GM10847 (cell line): ENCODE data around the gene TRUB2.

ENCODE experiments used
- POLR2A ChIP-seq: IDR thresholded peaks from 2 replicates; pipeline ENCODE4 v1.6.1; 2011; ENCODE audit not compliant: insufficient read length; ENCODE audit errors: extremely low read depth

Gene TRUB2

DNA sequence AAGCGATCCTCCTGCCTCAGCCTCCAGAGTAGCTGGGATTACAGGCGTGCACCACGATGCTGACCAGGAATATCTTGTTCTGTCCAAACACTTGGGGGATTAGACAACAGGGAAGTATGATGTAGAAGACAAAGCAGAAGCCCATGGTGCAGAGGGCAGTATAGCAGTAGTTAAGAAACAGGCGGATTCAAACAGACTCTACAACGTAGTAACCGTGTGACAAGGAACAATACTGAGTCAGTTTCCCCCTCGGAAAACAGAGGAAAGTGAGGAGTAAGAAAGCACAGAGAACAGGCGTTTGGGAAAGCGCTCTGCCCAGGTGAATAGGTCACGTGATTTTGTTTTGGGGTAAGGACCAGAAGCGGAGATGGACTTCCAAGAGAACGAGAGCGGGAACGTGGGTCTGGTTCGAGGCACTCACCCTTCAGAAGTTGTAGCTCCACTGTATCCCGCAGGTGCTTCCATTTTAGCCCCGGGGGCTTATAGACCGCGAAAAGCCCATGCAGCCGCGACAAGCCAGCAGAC lies 306 bp downstream of the TRUB2 start:
- peak; percentile 55 for TF ChIP-seq POLR2A

- no peak for TF ChIP-seq POLR2A
Measured at GRCh38 chr9:128321343-128321742, 904 bp downstream of the TRUB2 start.

DNA sequence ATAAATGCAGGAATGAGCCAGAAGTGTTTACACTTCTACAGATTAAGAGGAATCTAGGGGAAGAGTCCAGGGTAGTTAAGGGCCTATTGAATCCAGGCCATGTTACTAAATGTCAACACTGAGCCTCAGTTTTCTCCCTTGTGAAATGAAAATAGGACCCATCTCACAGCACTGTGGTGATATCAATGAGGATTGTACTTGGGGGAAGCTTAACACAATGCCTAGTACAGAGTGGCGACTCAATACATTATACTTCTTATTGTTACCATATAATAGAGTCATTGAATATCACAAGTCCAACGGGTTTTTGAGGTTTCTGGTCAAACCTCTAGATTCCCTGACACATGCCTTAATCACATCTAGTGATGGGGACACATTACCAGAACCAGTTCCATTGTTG lies 4.6 kb downstream of the TRUB2 start:
- TF ChIP-seq POLR2A: no peak

DNA sequence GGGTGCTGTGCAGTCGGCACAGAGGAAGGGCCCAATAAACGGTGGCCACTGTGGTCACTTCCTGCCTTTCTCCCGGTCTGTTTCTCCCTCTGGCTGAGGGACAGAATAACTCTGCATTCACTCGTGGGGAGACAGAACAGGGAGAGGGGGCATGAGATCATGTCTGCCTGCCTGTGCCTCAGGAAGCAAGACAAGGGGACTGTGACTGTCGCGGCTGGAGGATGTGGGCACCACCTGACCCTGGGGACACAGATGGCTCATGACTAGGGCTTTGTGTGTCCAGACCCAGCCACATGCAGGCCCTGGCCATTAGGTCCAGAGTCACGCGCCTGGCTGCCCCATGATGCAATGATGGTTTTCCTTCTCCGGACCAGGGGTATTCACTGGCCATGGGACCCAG lies 5.8 kb downstream of the TRUB2 start:
- no peak for TF ChIP-seq POLR2A

- TF ChIP-seq POLR2A: no peak
Measured at GRCh38 chr9:128314697-128315096, 7.5 kb downstream of the TRUB2 start.

GRCh38 chr9:128310461-128310860 lies 11.8 kb downstream of the TRUB2 start:
- no peak for TF ChIP-seq POLR2A

DNA sequence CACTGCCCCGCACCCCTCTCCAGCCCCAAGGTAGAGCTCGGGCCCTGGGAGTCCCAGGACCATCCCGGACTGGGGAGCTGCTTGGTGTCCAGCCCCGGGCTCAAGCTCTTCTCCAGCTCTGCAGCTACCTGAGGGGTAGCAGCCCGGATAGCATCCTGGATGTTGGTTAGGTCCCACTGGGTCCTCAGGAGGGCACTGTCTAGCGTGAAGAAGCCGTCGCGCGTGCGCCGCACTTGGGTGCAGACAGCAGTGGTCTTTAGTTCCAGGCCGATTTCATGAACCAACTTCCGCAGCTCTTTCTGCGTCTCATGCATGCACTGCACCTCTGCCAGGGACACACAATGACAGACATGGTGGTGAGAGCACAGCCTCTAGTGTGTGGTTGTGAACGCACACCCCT lies 12.7 kb downstream of the TRUB2 start:
- TF ChIP-seq POLR2A: no peak

DNA sequence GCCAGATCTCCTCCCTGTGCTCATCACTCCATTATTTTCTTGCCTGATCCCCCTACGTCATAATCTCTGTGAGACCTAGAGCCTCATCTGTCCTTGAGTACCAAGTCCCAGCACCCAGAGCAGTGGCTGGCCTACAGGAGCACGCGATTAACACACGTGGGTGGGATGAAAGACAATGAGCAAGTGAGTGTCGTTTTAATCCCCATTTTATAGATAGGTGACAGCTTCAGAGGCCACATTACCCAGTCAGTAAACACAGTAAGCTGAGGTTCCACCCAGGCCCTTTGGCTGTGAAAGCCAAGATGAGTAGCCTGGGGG lies 17.3 kb downstream of the TRUB2 start:
- TF ChIP-seq POLR2A: no peak

DNA sequence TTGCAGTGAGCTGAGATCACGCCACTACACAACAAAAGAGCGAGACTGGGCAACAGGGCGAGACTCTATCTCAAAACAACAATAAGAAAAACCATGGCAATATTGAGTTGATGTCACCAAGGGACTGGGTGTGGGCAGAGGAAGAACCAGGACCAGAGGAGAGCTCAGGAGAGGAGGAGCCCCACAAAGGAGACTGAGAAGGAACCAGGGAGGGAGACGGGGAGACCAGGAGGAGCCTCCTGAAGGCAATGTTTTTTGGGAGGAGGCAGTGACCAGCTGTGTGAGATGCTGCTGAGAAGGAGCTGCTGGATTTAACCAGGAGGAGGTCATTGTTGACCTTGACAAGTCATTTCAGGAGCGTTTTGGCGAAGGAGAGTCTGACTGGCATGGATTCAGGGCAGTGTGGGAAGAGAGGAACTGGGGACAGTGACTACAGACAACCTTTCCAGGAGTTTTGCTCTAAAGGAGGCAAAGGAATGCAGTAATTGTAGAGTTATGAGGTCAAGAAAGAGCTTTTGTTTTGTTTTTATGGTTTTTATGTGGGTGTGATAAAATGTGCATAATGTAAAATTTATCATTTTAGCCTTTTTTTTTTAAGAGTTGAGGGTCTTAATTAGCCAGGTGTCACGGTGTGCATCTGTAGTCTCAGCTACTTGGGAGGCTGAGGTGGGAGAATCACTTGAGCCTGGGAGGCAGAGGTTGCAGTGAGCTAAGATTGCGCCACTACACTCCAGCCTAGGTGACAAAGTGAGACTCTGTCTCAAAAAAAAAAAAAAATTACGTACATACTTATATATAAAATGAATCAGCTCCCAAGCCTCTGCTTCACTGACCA lies 17.9 kb downstream of the TRUB2 start:
- TF ChIP-seq POLR2A: no peak

DNA sequence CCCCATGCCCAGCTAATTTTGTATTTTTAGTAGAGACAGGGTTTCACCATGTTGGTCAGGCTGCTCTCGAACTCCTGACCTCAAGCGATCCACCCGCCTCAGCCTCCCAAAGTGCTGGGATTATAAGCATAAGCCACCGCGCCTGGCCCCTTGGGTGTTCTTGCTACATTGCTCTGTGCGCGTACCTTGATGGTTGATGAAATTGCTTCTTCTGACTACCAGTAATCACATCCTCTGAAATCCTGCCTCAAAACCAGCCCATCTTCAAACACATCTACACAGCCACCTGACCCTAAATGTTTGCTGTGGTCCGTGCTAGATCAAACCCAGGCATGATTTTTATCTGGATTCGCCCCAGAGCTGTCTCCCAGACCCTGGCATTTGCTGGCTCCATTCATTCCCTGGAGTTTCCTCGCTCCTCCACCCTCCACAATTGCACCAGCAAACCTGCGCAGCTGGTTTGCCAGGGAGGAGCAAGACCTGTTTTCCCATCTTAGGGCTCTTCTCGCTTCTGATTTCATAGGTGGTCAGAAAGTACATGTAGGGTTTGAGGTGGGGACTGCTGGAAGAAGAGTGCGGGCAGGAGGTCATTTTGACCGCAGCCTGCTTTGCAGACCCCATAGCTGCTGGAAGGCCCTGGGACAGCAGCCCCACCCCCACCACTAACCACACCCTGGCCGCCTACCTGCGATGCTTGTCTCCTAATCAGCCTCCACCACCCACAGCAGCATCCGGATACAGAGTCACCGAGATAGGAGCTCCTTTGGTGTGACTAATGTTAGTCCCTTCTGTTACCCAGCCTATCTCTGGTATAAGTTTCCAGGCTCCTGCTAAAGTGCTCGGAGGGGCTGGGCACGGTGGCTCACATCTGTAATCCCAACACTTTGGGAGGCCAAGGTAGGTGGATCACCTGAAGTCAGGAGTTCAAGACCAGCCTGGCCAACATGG lies 23.4 kb downstream of the TRUB2 start:
- no peak for TF ChIP-seq POLR2A

DNA sequence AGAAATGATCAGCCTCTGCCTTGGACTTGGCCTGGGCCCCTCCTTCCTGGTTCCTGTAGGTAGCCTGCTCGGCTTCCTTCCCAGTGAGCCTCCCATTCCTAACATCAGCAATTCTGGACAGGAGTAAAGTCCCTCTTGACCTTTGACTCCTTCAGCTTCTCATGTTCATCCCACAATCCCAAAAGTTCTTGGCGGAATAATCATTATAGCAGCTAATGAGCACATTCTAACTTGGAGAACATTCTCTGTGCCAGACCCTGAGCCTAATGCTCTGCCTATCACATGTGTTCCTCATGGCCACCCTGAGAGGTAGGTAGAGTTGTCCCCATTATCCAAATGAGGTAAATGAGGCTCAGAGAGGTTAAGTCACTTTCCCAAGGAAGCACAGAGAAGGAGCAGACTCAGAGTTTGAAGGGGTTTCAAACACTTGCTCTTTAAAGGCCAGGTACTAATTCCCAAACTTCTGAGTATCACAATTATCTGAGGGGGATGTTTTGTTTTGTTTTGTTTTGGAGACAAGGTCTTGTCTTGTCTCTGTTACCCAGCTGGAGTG lies 24.9 kb downstream of the TRUB2 start:
- no peak for TF ChIP-seq POLR2A

- no peak for TF ChIP-seq POLR2A
Measured at GRCh38 chr9:128296340-128297220, 25.7 kb downstream of the TRUB2 start.

DNA sequence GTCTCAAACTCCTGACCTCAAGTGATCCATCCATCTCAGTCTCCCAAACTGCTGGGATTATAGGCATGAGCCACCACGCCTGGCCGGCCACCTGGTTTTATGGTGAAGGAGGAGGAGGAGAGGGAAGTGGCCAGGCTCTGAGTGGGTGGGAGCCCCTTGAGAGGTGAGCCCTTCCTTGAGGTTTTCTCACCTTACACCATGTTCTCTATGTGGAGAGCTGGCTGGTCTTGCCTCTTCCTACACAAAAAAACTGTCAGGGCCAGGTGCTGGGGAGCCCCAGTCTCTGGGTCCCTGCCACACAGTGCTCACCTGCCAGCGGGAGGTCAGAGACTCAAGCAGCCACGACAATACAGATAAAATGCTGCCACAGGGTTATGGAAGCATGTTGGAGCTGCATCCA lies 28.1 kb downstream of the TRUB2 start:
- TF ChIP-seq POLR2A: no peak

- TF ChIP-seq POLR2A: no peak
Measured at GRCh38 chr9:128293091-128293490, 29.2 kb downstream of the TRUB2 start.

DNA sequence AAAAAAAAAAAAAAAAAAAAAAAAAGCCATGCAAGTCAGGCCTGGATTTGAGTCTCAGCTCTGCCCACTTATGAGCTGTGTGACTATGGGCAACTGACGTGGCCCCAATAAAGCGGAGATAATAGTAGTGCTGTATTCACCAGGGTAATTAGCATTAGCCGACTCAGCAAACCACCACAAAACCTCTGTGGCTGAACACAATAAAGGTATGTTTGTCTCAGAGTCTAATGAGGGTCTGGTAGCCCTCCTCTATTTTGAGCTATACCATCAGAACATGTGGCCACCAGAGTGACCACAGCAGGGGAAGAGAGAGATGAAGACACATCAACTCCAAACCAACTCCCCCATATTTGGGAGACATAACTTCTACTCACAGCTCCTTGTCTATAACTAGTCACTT lies 30.2 kb downstream of the TRUB2 start:
- TF ChIP-seq POLR2A: no peak
